NCI-H128 (cell line): ENCODE results near the gene MRPL27.
"Not testable (repeated sequence)": the region's sequence is repeated elsewhere in the genome, so short reads cannot be mapped to it uniquely, and the experiment has no call there.

Experiments
- DNase-seq: peaks from one replicate; lab custom pipeline; 2025; ENCODE audit not compliant: unreplicated experiment; lab: John Stamatoyannopoulos, UW

MRPL27 gene

DNA sequence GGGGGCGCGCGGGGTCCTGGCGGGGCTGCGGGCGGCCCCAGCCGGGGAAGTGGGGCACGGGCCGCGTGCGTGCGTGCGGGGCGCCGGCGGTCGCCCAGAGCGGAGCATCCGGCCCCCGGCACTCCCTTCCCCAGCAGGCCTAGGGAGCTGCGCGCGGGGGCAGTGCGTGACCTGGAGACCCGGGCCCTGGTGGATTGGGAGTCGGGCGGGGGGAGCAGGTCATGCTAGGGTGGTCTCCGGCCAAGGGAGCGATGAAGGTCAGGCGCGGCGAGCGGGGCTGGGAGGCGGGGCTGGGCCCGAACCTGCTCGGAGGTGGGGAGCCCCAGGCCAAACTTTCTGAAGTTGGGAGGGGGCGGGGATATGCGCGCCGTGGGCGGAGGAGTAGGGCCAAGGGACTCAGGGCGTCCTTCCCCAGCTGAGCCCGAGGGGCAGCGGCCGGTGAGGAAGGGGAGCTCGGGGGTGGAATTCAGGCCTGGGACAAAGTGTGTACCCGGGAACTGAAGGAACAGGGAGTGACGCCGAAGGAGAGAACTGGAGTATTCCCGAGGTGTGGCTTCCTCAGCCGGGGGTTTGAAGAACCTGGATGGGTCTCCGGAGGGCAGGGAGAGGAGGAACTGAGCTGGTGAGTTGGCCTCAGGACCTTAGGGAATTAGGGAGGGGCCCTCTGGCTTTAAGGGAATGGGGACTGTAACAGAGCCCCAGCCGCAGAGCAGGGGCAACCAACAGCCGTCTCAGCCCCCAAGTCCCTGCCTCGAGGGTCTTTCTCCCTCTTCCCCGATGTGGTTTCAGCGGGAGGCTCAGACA is 26.5 kb downstream of the MRPL27 start:
- no peak for DNase-seq

DNA sequence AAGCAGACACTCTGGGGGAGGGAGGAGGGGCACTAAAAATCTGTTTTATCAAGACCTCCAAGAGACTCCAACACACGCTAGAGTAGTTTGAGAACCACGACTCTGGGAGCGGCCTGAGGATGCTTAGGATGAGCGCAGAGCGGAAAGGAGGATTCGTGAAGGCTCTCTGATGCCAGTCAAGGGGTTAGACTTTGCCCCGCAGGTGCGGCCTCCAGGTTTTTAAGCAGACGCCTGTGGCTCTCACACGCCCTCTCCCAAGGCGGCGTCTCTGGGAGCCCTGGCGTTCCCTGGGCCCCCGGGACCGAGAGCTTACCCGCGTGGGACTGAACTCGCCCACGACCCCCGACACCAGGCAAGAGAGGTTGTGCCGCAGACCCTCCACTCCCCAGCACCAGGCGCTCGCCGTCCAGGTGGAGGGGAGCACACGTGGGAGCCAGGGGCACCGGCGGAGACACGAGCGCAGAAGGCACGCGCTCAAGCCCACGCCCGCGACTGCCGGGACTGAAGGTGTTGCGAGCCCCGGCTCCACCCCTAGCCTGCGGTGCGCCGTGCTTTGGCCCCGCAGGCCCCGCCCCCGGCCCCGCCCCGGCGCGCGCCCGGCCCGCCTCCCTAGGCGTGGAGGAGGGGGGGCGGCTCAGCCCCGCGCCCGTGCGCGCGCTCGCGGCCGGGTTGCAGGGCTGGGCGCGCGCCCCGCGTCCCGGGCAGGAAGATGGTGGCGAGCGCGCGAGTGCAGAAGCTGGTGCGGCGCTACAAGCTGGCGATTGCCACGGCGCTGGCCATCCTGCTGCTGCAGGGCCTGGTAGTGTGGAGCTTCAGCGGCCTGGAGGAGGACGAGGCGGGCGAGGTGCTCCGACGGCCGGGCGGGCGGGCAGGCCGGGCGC is 27.3 kb downstream of the MRPL27 start, which contains the start of gene XYLT2:
Gene XYLT2 (plus strand): TSS at position 695 of the 881 bp plus-strand sequence. CDS start 15 bp downstream, at position 710.
- peak; percentile 27 for DNase-seq

DNA sequence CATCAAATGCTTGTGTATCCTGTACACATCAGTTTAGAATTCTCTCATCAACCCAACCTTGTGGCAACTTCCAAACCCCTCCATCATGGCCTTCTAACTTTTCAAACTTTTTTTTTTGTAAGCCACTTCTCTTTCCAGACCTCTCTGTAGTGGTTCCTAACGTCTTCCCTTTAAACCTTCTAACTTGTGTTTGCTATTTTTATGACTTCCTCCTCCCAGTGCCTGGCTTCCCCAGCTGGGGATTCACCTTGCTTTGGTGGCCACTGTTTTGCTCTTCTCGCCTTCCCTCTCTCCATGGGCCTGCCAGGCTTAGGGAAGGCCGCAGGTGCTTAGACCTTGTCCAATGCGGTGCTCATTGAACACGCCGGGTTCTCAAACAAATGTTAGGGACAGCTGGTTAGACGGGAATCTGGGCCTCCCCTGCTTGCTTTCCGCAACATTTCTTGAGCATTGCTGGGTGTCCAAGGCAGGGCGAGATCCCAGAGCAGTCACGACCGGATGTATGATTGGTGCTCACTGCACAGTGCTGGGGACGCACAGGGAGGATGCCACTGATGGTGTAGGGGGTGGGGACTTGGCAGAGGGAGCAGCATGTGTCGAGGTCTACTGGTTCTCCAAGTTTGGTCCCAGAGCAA is 28.1 kb downstream of the MRPL27 start:
- no peak for DNase-seq

DNA sequence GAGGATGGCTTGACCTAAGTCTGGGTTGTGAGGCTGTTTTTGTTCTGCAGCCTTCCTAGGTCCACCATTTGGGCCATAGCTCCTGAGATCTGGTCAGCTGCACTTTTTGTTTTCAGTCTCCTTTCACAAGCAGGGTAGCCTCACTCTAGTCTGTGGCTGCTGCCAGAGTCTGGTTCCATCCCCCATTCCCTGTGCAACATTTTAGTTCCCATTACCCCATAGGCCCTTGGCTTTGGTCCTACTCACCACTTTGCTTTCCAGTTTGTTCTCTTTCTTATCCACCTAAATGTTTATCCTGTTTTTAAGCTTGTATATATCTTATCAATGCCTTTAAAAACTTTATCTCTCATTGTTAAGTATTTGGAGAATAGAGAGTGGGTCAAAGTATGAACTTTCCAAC is 33.6 kb downstream of the MRPL27 start:
- DNase-seq = no peak

DNA sequence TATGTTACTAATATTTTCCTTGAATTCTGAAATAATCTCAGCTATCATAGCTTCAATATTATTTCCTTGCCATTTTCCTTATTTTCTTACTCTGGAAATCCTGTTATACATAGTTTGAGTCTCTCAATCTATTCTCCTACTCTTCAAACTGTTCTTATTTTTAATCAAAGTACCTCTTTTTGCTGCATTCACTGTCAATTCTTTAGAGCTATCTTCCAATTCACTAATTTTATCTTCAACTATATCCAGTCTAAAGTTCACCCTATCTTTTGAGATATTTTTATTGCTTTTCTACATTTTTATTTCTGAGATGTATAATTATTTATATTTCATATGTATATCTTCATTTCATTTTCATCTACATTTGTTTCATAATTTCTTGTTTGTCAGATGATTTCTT is 34.3 kb downstream of the MRPL27 start:
- DNase-seq = no peak

DNA sequence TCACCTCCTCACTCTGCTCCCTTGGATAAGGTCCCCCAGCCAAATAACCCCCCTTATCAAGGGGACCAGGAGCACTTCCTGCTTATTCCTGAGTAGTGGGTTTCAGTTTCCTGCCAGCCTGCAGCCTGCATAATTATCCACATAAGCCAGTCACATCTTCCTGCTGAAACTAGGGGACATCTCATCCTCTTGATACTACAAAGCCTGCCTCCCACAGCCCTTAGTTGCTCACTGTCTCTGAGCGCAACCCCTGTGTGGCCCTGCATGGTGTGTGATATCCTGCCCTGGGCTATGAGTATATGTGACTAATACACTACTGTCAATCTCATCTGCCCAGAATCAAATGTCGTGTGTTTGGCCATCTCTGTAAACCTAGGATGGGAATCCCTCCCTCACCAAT is 35.0 kb downstream of the MRPL27 start:
- DNase-seq = no peak

DNA sequence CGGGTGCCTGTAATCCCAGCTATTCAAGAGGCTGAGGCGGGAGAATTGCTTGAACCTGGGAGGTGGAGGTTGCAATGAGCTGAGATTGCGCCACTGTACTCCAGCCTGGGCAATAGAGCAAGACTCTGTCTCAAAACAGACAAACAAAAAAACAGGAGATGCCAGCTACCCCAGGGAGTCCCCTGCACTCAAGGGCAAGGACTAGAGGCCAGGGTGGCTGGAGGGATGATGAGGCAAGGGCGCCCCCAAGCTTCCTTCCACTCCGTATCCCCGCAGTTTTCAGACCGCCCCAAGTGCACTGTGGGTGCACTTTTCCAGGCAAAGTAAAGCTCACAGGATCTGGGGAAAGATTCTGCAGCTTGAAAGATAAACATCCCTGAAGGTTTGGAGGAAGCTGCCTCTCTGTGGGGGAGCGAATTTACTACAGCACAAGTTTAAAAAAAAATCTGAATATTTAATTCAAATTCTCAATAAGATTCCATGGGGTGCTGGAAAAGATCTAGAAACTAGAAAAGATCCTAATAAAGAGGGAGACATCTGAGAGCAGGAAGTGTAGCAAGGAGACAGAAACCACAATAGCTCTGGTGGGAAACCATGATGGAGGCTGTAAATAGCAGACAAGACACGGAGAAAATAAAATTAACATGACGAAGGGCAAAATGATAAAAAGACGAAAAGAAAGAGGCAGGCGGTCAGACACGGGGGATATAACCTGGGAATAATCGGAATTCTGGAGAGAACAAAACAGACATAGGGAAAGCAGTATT is 39.5 kb downstream of the MRPL27 start:
- not testable (repeated sequence) for DNase-seq

DNA sequence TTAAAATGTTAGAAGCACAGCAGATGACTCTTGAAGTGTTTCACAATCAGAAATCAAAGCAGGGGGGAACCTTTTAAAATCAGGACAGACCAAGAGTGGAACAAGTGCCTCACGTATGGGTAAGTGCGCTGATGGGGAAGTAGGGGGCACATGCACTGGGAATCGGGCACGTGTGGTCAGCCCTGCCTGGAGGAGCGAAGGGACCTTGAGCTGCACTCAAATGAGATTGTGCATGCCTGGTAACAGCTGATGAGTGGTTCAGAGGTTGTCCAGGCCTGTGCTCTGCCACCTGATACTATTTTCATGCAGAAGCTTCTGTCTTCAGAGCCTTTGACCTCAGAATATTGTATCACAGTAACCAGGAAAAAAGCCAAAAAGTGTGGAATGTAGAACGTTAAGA is 40.8 kb downstream of the MRPL27 start:
- DNase-seq = no peak

DNA sequence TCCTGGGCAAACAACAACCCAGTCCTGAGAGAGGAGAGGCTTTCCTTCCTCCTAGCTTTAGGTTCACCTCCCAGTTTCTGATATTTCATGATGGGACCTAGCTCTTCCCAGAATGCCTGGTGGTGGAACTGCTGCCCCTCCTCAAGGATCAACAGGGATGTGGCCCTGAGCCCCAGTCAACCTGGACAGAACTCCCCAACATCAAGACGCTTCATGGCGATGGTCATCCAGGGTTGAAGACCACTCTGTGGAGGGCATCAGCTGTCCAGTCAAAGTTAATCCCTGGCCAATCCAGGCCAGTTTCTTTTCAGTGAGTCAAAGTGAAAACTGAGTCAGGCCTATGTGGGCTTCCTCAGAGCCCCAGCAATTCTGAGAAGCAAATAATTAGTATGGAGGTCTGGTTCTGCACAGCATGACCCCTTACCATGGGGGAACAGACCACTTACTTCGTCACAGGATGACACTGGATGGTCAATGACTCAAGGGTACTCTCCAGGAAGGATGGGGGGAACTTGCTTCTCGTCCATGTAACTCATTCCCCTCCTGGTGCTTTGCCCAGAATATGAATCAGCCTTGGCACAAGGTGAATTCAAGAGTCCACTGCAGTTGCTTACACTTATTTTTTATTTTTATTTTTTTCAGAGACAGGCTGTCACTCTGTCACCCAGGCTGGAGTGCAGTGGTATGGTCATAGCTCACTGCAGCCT is 41.7 kb downstream of the MRPL27 start:
- no peak for DNase-seq

DNA sequence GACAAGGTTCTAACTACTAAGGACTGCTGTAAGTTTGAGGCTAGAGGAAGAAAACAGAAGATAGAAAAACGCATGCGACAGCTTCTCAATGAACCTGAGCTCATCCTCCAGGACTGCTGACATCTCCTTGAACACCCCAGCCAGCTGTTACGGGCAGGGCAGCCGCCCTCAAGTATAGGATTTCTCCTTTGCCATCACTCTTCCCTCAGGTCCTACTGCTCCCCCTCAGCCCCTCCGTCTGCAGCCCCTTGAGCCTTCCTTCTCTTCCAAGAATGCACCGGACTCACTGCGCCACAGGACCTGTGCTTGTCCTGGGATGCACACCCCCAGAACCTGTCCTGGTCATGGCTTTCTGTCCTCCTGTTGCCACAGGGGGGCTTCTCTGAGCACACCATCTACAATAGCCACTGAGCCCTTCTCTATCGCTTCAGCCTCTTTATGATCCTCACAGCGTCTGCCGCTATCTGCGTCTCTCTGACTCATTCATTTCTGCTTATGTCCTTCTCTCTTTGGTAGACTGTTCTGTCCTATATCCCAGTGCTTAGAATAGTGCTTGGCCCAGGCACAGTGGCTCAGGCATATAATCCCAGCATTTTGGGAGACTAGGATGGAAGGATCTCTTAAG is 42.7 kb downstream of the MRPL27 start:
- no peak for DNase-seq

DNA sequence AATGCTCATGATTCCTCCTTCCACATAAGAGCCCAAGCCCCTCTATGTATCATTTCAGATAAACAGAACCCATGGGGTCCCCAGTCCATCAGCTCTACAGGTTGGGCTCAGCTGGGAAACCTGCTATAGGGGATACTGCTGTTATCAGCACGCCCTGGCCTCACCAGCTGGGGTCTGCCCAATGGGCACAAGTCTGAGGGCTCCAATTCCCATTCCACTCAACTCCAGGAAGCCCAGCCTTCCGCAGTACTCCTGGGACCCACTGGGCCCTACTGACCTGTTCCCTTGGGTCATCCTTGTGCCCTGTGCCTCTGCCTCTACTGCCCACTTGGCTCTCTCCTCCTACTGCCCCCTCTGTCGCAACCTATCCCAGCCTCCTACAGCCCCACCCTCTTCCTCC is 43.3 kb downstream of the MRPL27 start:
- DNase-seq = no peak

DNA sequence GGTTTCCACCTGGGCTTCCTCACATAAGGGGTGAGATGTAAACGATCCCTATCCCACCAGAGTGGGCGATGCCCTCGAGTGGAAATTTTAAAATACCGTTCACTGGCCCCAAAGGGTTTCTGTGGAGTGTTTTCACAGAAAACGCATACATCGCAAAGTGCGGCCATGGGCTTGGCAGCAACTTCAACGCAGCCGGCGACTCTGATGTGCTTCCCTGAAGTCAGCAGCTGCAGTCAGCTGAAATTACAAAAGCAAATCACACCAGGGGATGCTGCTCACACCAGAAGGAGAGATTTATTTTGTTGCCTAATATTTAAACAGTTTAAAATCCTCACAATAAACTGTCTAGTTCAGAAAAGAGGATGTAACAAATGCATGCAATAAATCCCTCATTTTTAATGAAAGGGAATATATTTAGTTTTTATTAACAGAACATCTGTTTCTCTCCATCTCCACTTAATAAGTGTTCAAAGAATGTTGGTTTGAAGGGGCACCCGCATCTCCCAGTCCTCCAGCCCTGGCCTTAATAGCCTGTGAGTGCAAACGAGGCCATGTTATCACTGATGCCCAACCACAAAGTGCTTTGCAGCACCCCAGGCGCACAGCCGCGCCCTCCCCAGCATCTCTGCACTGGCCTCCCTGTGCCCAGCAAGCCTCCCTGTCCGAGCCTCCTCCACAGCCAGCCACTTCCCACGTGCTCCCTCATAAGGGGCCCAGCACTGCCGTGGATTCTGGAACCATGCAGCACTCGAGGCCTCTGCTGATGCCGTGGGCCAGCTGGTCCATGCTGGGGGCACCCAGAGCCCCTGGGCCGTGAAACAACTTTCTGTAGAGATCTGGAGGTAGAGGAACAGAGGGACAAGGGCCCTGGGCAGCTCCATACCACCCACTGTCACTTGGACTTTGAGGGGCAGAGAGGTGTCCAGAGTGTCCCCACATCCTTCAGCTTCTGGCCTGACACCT is 44.3 kb downstream of the MRPL27 start:
- no peak for DNase-seq

DNA sequence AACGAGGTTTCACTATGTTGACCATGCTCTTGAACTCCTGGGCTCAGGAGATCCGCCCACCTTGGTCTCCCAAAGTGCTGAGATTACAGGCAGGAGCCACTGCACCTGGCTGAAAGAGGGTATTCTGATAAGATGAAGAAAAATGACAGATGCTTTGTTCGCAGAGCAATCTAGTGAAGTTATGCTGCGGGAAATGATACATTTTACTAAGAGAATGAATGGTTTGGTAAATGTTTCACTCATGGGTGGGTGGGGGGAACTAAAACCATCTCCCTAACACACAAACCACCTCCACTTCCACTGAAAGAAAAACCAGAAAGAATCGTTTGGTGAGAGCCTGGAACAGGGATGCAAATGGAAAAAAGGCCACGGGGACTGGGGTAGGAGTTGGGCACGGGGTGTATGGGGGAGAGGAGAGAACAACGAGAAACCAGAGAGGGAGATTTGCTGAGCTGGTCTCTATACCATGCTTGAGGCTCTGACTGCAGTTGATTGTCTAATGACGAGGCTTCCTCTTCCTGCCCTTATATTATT is 46.1 kb downstream of the MRPL27 start:
- no peak for DNase-seq

DNA sequence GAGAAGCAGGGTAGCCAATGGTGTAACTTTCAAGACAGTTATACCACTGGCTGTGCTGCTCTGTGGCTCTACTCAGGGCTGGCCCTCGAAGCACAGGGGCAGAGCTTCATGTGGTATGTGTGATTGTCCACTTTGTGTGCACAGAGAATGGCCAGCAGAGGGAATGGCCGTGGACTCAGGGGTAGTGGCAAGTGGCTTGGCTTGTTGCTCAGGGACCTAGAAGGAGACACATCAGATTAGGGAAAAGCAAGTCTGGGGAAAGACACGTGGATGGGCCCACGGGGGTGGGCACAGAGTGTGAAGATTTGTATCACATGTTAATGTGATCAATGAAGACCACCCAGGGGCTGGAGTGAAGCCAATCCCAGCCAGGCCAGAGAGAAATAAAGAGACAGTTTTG is 47.1 kb downstream of the MRPL27 start:
- DNase-seq = no peak

DNA sequence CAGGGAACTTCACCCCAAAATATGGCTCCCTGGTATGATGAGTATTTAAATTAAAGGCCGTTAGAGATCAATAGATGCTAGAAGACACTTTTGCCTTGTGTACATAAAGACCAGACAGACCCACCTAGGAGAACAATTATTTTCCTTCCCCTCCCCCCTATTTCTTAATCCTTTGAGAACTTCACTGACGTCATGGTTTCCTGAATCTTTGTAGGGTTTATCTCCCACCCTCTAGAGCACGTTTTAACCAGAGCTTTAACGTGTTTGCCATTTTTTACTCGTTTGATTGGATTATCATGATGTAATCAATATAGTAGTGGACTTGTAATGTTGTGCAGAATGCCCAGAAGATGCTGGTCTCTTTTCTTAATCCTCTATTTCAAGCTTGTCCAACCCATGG is 49.9 kb downstream of the MRPL27 start:
- no peak for DNase-seq

DNA sequence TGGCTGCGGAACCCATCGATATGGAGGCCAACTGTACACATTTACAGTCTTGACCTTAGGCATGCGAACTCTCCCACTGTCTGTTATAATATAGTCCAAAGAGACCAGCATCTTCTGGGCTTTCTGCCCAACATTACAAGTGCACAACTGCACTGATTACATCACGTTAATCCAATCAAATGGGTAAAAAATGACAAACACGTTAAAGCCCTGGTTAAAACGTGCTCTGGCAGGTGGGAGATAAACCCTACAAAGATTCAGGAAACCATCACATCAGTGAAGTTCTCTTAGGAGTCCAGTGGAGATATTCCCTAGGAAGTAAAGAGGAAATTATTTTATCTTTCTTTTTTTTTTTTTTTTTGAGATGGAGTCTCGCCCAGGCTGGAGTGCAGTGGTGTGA is 50.7 kb downstream of the MRPL27 start:
- DNase-seq = no peak

DNA sequence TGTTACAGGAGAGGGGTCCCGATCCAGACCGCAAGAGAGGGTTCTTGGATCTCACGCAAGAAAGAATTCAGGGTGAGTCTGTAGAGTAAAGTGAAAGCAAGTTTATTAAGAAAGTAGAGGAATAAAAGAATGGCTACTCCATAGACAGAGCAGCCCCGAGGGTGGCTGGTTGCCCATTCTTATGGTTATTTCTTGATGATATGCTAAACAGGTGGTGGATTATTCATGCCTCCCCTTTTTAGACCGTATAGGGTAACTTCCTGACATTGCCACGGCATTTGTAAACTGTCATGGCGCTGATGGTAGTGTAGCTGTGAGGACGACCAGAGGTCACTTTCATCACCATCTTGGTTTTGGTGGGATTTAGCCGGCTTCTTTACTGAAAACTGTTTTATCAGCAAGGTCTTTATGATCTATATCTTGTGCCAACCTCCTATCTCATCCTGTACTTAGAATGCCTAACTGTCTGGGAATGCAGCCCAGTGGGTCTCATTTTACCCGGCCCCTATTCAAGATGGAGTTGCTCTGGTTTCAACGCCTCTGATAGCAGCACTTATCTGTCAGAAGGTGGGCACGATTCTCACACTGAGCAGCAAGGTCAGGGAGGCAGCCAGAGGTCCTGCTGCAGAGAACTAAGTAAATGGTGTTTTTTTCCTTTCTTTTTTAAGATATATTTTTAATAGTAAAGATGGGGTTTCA is 53.5 kb downstream of the MRPL27 start:
- no peak for DNase-seq
